Measurements from ENCODE around the gene HCN3.

Gene HCN3

GRCh38 chr1:155266553-155266952, 10.7 kb upstream of the HCN3 start:
- TF ChIP-seq Cebpa-rat (IDR thresholded peaks at IDR 0.05) = no peak
- H3K9ac ChIP-seq = no peak overlapping the region
- H3K9me3 ChIP-seq = no peaks in the 10 kb centered on the region
- peaks cover 41% of the 10 kb centered on the region for H4K20me1 ChIP-seq
- peaks cover 89% of the 10 kb centered on the region for H3K36me3 ChIP-seq
- H3K4me1 ChIP-seq = peaks cover 8% of the 10 kb centered on the region
- H3K27ac ChIP-seq = no peak overlapping the region
- H3K4me2 ChIP-seq = no peak overlapping the region
- H3K4me3 ChIP-seq = no peak overlapping the region
- no peaks in the 10 kb centered on the region for H3K27me3 ChIP-seq

- Histone ChIP-seq H3K4me3 (no peak overlapping the region), H4K20me1 (peaks cover 45% of the 10 kb centered on the region), H3K4me2 (no peak overlapping the region), H3K27ac (no peak overlapping the region), H3K9ac (no peak overlapping the region), H3K4me1 (peaks cover 16% of the 10 kb centered on the region), H3K27me3 (no peaks in the 10 kb centered on the region), H3K36me3 (peaks cover 93% of the 10 kb centered on the region), H3K9me3 (no peaks in the 10 kb centered on the region)
- no peak for TF ChIP-seq Cebpa-rat (IDR thresholded peaks at IDR 0.05)
Measured at GRCh38 chr1:155267373-155267772, 9.9 kb upstream of the HCN3 start.

GRCh38 chr1:155268630-155269029, 8.6 kb upstream of the HCN3 start:
- Histone ChIP-seq H3K9ac (no peak overlapping the region), H3K4me3 (no peak overlapping the region), H3K9me3 (no peaks in the 10 kb centered on the region), H3K4me1 (peaks cover 12% of the 10 kb centered on the region), H3K4me2 (no peak overlapping the region), H4K20me1 (peaks cover 50% of the 10 kb centered on the region), H3K27ac (no peak overlapping the region), H3K27me3 (no peaks in the 10 kb centered on the region), H3K36me3 (peaks cover 82% of the 10 kb centered on the region)
- TF ChIP-seq Cebpa-rat (IDR thresholded peaks at IDR 0.05) = no peak

GRCh38 chr1:155269381-155269780, 7.9 kb upstream of the HCN3 start:
- H3K36me3 ChIP-seq = peaks cover 75% of the 10 kb centered on the region
- H3K27ac ChIP-seq = no peak overlapping the region
- no peak overlapping the region for H3K4me3 ChIP-seq
- no peak overlapping the region for H3K9ac ChIP-seq
- H3K9me3 ChIP-seq = no peaks in the 10 kb centered on the region
- H3K4me1 ChIP-seq = peaks cover 20% of the 10 kb centered on the region
- peaks cover 50% of the 10 kb centered on the region for H4K20me1 ChIP-seq
- TF ChIP-seq Cebpa-rat (IDR thresholded peaks at IDR 0.05) = no peak
- H3K4me2 ChIP-seq = no peak overlapping the region
- no peaks in the 10 kb centered on the region for H3K27me3 ChIP-seq

- Histone ChIP-seq H3K9me3 (no peaks in the 10 kb centered on the region), H3K27ac (peak overlapping the region; percentile 88), H3K4me1 (peaks cover 31% of the 10 kb centered on the region), H4K20me1 (peaks cover 47% of the 10 kb centered on the region), H3K4me3 (peak overlapping the region; percentile 80), H3K4me2 (peak overlapping the region; percentile 86), H3K27me3 (no peaks in the 10 kb centered on the region), H3K9ac (peak overlapping the region; percentile 91), H3K36me3 (peaks cover 42% of the 10 kb centered on the region)
- TF ChIP-seq Cebpa-rat (IDR thresholded peaks at IDR 0.05) = no peak
Measured at GRCh38 chr1:155272466-155273342, 4.6 kb upstream of the HCN3 start.

DNA sequence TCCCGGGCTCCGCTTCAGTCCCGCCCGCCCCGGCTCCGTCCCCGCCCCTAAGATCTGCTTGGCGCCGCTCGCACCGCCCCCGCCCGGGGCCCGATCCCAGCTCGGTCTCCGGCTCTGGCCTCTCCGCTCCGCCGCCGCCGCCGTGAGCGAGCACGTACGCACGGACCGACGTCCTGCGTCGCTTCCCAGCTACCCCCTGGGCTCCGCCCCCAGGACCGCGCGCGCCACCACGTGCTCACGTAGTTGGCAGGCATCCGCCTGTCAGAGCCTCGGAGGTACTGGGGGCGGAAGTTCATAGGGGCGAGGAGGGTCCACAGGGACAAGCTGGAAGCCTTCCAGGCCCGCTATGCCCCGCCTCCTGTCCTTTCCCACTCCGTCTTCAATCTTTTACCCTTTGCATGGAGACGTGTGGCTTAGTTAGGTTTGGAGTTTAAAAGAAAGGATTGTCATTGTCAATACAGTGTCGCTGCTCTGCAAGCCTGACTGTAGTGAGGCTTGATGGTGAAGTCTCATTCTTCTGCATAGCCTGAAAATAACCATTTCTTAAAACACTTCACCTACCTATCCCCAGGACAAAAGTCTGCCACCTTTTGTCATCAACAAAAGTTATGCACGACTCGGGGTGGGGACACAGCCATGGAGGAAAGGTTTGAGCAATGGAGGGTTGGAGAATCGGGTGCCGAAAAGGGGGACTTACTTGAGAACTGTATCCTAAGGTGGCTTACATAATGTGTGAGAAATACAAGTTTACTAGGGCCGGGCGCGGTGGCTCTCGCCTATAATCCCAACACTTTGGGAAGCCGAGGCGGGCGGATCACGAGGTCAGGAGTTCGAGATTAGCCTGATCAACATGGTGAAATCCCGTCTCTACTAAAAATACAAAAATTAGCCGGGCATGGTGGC, 3.7 kb upstream of the HCN3 start, which contains the start of gene CLK2:
CLK2 (minus strand) TSS at position 162 of the 903 bp plus-strand sequence. CDS start 2,527 bp downstream, outside the sequence.
- no peaks in the 10 kb centered on the region for H3K9me3 ChIP-seq
- peaks cover 40% of the 10 kb centered on the region for H3K4me1 ChIP-seq
- H3K27ac ChIP-seq = peak within 1 kb of the TSS; percentile 88
- peak within 1 kb of the TSS; percentile 86 for H3K4me2 ChIP-seq
- peaks cover 43% of the 10 kb centered on the region for H4K20me1 ChIP-seq
- H3K36me3 ChIP-seq = peaks cover 33% of the 10 kb centered on the region
- peak within 1 kb of the TSS; percentile 80 for H3K4me3 ChIP-seq
- H3K27me3 ChIP-seq = no peaks in the 10 kb centered on the region
- TF ChIP-seq Cebpa-rat (IDR thresholded peaks at IDR 0.05) = no peak
- peak within 1 kb of the TSS; percentile 91 for H3K9ac ChIP-seq

DNA sequence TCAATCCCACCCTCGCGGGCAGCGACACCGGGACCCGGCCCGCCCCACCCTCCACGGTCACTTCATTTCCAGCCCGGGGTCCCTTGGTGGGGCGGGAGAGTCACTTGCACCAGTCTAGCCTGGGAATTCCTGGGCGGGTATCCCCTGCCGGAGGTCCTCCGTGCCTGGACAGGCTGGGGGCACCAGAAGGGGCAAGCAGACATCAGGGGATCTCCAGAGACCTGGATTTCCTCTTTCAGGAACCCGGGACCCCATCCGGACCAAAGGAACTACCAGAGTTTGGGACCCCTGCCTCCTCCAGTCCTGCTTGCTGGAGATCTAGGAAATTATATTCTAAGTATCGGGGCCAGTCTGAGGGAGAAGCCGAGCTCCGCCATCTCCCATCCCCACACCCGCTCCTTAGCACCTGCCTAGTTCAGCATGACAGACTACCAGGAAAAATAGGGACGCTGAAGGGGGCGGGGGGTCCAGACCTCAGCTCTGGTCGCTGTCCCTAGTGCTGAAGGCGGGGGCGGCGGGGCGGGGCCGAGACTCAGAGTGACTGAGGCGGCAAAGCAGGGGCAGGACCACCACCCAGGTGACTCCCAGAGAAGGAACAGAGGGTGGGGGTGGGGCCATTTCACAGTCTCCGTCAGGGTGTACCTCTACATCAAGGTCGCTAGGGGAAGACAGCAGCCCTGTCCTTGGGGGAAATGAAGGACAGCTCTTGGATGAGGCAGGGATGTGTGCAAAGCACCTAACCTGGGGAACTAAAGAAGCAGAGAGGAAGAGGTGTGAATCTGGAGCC, 832 bp downstream of the HCN3 start:
- Histone ChIP-seq H3K4me3 (peak overlapping the region; percentile 79), H3K9ac (peak overlapping the region; percentile 73; the same call in 1 of the 2 replicates), H3K36me3 (no peaks in the 10 kb centered on the region), H3K27ac (no peak overlapping the region), H3K4me1 (peaks cover 30% of the 10 kb centered on the region), H4K20me1 (peaks cover 13% of the 10 kb centered on the region), H3K27me3 (no peaks in the 10 kb centered on the region), H3K4me2 (peak overlapping the region; percentile 100), H3K9me3 (no peaks in the 10 kb centered on the region)
- TF ChIP-seq Cebpa-rat (IDR thresholded peaks at IDR 0.05) = no peak

- Histone ChIP-seq H3K9me3 (no peaks in the 10 kb centered on the region), H3K27ac (no peak overlapping the region), H3K4me2 (peak overlapping the region; percentile 100), H3K4me3 (no peak overlapping the region), H3K27me3 (no peaks in the 10 kb centered on the region), H3K9ac (no peak overlapping the region), H3K4me1 (peaks cover 29% of the 10 kb centered on the region), H4K20me1 (peaks cover 13% of the 10 kb centered on the region), H3K36me3 (0 out of 2 replicates have a peak, but pooled peaks cover 2% of the 10 kb centered on the region)
- TF ChIP-seq Cebpa-rat (IDR thresholded peaks at IDR 0.05) = no peak
Measured at GRCh38 chr1:155278689-155279160, 1.5 kb downstream of the HCN3 start.

- H3K4me3 ChIP-seq = no peak overlapping the region
- H3K27ac ChIP-seq = no peak overlapping the region
- H4K20me1 ChIP-seq = peaks cover 13% of the 10 kb centered on the region
- no peak for TF ChIP-seq Cebpa-rat (IDR thresholded peaks at IDR 0.05)
- peaks cover 4% of the 10 kb centered on the region; the same call in 1 of the 2 replicates for H3K36me3 ChIP-seq
- H3K9ac ChIP-seq = no peak overlapping the region
- H3K4me2 ChIP-seq = no peak overlapping the region
- no peaks in the 10 kb centered on the region for H3K27me3 ChIP-seq
- peaks cover 24% of the 10 kb centered on the region for H3K4me1 ChIP-seq
- H3K9me3 ChIP-seq = no peaks in the 10 kb centered on the region
Measured at GRCh38 chr1:155279268-155279667, 2.0 kb downstream of the HCN3 start.
